ENCODE results near the gene USP6NL.

Gene USP6NL

DNA sequence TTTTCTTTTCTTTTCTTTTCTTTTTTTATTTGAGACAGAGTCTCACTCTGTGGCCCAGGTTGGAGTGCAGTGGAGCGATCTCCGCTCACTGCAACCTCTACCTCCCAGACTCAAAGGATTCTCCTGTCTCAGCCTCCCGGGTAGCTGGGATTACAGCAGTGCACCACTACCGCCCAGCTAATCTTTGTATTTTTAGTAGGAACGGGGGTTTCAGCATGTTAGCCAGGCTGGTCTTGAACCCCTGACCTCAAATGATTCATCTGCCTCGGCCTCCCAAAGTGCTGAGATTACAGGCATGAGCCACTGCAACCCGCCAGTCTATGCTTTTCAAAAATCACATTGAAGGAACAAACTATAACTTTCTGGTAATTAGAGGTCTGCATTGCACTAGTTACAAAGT lies 2.4 kb downstream of the USP6NL start:
- TF ChIP-seq, protein P1, sequence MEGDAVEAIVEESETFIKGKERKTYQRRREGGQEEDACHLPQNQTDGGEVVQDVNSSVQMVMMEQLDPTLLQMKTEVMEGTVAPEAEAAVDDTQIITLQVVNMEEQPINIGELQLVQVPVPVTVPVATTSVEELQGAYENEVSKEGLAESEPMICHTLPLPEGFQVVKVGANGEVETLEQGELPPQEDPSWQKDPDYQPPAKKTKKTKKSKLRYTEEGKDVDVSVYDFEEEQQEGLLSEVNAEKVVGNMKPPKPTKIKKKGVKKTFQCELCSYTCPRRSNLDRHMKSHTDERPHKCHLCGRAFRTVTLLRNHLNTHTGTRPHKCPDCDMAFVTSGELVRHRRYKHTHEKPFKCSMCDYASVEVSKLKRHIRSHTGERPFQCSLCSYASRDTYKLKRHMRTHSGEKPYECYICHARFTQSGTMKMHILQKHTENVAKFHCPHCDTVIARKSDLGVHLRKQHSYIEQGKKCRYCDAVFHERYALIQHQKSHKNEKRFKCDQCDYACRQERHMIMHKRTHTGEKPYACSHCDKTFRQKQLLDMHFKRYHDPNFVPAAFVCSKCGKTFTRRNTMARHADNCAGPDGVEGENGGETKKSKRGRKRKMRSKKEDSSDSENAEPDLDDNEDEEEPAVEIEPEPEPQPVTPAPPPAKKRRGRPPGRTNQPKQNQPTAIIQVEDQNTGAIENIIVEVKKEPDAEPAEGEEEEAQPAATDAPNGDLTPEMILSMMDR (IDR thresholded peaks at IDR 0.05) = no peak
- Histone ChIP-seq H3K4me1 (no peaks in the 10 kb centered on the region), H3K36me3 (ENCODE audit: control insufficient read depth, insufficient read depth, low read length) (no peaks in the 10 kb centered on the region), H2AFZ (no peak overlapping the region), H3K27me3 (ENCODE audit: control insufficient read depth, insufficient read depth, low read length) (no peaks in the 10 kb centered on the region), H3K79me2 (peaks cover 17% of the 10 kb centered on the region), H3K27ac (no peak overlapping the region), H3K4me3 (ENCODE audit: low read depth, low read length) (no peak overlapping the region), H3K4me2 (ENCODE audit: low read length) (no peak overlapping the region), H3K9me3 (ENCODE audit: control insufficient read depth, low read length) (no peaks in the 10 kb centered on the region), H3K9ac (no peak overlapping the region)

DNA sequence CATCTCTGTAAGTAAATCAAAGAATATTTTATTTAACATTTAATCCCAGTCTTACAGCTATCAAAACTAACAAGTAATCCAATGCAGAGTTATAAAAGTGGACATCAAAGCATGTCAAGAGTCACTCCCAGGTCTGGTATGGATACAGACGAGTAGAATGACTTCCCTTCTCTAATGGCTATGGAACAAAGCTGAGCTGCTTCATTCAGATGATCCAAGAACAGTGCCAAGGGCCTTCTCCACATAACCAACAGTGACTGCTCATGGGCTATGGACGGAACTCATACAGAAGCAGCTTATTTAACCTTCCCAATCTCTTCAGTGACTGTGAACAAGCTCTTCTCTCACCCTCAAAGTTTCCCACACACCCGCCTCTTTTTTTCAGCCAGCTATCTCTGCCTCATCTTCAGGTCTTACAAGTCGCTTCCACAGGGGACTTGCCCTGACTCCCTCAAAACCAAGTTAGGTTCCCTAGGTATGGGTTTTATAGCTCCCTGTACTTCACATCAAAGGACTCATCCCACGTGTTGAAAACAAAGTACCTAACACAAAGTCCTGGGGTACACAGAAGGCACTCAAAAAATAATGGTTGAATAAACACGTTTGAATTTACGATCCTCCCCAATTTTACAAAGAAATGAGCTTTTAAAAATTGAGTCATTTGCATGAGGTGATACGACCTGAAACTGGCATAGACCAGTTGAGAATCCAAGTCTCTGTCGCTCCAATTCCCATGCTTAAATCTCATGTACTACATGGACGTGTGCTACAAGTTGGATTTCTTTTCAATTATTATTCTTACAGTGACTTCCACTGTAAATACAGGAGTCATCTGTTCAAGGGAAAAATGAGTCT lies 3.1 kb downstream of the USP6NL start:
- Histone ChIP-seq H3K27me3 (ENCODE audit: control insufficient read depth, insufficient read depth, low read length) (no peaks in the 10 kb centered on the region), H2AFZ (no peak overlapping the region), H3K79me2 (peaks cover 17% of the 10 kb centered on the region), H3K9me3 (ENCODE audit: control insufficient read depth, low read length) (no peaks in the 10 kb centered on the region), H3K27ac (no peak overlapping the region), H3K4me1 (no peaks in the 10 kb centered on the region), H3K36me3 (ENCODE audit: control insufficient read depth, insufficient read depth, low read length) (no peaks in the 10 kb centered on the region), H3K9ac (no peak overlapping the region), H3K4me2 (ENCODE audit: low read length) (no peak overlapping the region), H3K4me3 (ENCODE audit: low read depth, low read length) (no peak overlapping the region)
- TF ChIP-seq, protein P1 (IDR thresholded peaks at IDR 0.05) = no peak

DNA sequence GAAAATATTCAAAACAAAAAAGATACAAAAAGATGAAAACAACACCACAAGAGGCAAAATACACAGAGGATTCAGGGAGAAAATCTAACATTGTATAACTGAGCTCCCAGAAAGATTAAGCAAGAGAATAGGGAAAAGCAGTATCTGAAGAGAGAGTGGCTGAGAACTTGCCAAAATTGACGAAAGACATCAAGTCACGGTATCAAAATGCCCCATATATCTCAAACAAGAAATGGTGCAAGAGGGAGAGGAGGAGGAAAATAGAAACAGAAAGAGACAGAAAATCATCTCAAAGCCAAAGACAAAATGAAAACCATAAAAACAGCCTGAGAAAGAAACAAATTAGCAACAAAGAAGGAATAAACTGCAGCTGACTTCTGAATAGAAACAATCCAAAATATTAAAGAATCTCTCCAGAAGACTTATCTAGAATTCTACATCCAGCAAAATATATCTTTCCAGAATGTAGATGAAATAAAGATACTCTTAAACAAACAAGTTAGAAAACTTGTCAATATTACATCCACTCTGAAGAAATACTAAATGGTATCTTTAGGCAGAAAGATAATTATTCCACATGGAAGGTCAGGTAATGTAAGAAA lies 5.5 kb downstream of the USP6NL start:
- no peak overlapping the region for H3K9ac ChIP-seq
- no peaks in the 10 kb centered on the region for H3K27me3 ChIP-seq (ENCODE audit: control insufficient read depth, insufficient read depth, low read length)
- peaks cover 4% of the 10 kb centered on the region for H3K4me1 ChIP-seq
- no peaks in the 10 kb centered on the region for H3K9me3 ChIP-seq (ENCODE audit: control insufficient read depth, low read length)
- no peak overlapping the region for H3K27ac ChIP-seq
- TF ChIP-seq, protein P1 (IDR thresholded peaks at IDR 0.05) = no peak
- H3K79me2 ChIP-seq = peaks cover 33% of the 10 kb centered on the region
- no peak overlapping the region for H3K4me3 ChIP-seq (ENCODE audit: low read depth, low read length)
- no peak overlapping the region for H2AFZ ChIP-seq
- no peak overlapping the region for H3K4me2 ChIP-seq (ENCODE audit: low read length)
- no peaks in the 10 kb centered on the region for H3K36me3 ChIP-seq (ENCODE audit: control insufficient read depth, insufficient read depth, low read length)

DNA sequence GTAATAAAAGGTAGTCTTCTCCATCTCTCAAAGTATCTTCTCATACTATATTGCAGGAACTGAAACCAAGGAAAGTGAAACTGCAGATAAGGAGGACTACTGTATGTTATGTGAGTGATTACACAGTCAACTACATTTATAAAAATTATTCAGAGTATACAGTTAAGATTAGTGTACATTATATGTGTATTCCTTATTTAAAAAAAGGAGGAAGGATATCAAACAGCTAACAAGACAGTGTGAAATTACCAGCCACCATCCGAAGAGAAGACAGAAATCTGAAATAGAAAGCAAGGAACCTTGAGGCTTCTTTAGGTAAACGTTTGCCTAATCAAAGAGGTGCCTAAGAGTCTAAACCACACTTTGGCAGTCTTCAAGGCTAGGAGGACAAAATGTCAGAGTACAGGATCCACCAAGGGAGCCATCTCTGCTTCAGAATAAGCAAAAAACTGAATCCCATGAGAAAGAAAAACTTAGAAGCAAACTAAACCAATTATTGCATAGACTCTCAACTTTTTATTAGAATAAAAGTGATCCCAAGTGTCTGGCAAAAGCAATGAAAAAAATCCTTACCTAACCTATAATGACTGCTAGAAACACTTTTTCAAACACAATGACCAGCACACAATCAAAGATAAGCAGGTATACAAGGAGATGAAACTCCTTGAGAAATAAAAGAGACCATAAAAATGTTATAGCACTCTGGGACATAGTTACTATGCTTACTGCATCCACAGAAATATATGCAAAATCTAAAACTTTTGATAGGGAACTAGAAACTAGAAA lies 6.4 kb downstream of the USP6NL start:
- no peak overlapping the region for H3K4me3 ChIP-seq (ENCODE audit: low read depth, low read length)
- no peaks in the 10 kb centered on the region for H3K9me3 ChIP-seq (ENCODE audit: control insufficient read depth, low read length)
- H3K9ac ChIP-seq = no peak overlapping the region
- no peak overlapping the region for H3K27ac ChIP-seq
- peaks cover 37% of the 10 kb centered on the region for H3K79me2 ChIP-seq
- no peaks in the 10 kb centered on the region for H3K36me3 ChIP-seq (ENCODE audit: control insufficient read depth, insufficient read depth, low read length)
- H2AFZ ChIP-seq = no peak overlapping the region
- no peaks in the 10 kb centered on the region for H3K27me3 ChIP-seq (ENCODE audit: control insufficient read depth, insufficient read depth, low read length)
- no peak overlapping the region for H3K4me2 ChIP-seq (ENCODE audit: low read length)
- TF ChIP-seq, protein P1 (IDR thresholded peaks at IDR 0.05) = no peak
- peaks cover 4% of the 10 kb centered on the region for H3K4me1 ChIP-seq
